Raji (cell line): ENCODE data around the gene CCL17.

ENCODE experiments used
- POLR2A ChIP-seq: IDR thresholded peaks from 2 replicates; pipeline ENCODE4 v1.6.1; 2011; ENCODE audit warnings: low read depth, low read length, control low read depth; ENCODE audit not compliant: insufficient read depth

The CCL17 gene

GRCh38 chr16:57434003-57434402 is 29.4 kb downstream of the CCL17 start:
- no peak for TF ChIP-seq POLR2A

GRCh38 chr16:57435838-57436237 is 31.3 kb downstream of the CCL17 start:
- TF ChIP-seq POLR2A: no peak

GRCh38 chr16:57444711-57445110 is 40.1 kb downstream of the CCL17 start:
- TF ChIP-seq POLR2A: no peak

- TF ChIP-seq POLR2A: no peak
Observed at GRCh38 chr16:57445510-57445909, 40.9 kb downstream of the CCL17 start.

- no peak for TF ChIP-seq POLR2A
Observed at GRCh38 chr16:57446531-57447185, 42.1 kb downstream of the CCL17 start.

- peak; percentile 90 for TF ChIP-seq POLR2A
Observed at GRCh38 chr16:57447186-57447962, 42.8 kb downstream of the CCL17 start, which contains the start of the genes CIAPIN1 and COQ9. Gene CIAPIN1, minus strand, starts transcription at chr16:57447385. Its CDS starts 6,457 bp downstream, at chr16:57440928. Gene COQ9, plus strand, starts transcription at chr16:57447479. Its CDS starts 27 bp downstream, at chr16:57447506.

GRCh38 chr16:57452021-57452420 is 47.5 kb downstream of the CCL17 start:
- TF ChIP-seq POLR2A: no peak

- TF ChIP-seq POLR2A: peak; percentile 99
Observed at GRCh38 chr16:57462209-57462977, 57.8 kb downstream of the CCL17 start, which contains the start of gene POLR2C. Gene POLR2C, plus strand, starts transcription at chr16:57462679. Its CDS starts 46 bp downstream, at chr16:57462725.

GRCh38 chr16:57462978-57463362 is 58.4 kb downstream of the CCL17 start:
- no peak for TF ChIP-seq POLR2A

- TF ChIP-seq POLR2A: no peak
Observed at GRCh38 chr16:57464523-57464922, 60.0 kb downstream of the CCL17 start.
